Measurements from ENCODE around the gene PITPNB.

PITPNB gene

GRCh38 chr22:27880778-27881394 lies 38.2 kb downstream of the PITPNB start:
- peak; percentile 51 for DNase-seq (ENCODE audit: low spot score)

- DNase-seq (ENCODE audit: low spot score) = no peak
These were observed 39.1 kb downstream of the PITPNB start for GRCh38 chr22:27879923-27880322.

- DNase-seq (ENCODE audit: low spot score) = no peak
These were observed 40.5 kb downstream of the PITPNB start for GRCh38 chr22:27878541-27878940.

GRCh38 chr22:27877501-27877900 lies 41.6 kb downstream of the PITPNB start:
- no peak for DNase-seq (ENCODE audit: low spot score)

GRCh38 chr22:27876684-27877083 lies 42.4 kb downstream of the PITPNB start:
- no peak for DNase-seq (ENCODE audit: low spot score)

GRCh38 chr22:27875951-27876350 lies 43.1 kb downstream of the PITPNB start:
- DNase-seq (ENCODE audit: low spot score) = no peak

- DNase-seq (ENCODE audit: low spot score) = no peak
These were observed 44.3 kb downstream of the PITPNB start for GRCh38 chr22:27874764-27875163.

GRCh38 chr22:27874185-27874584 lies 44.9 kb downstream of the PITPNB start:
- DNase-seq (ENCODE audit: low spot score) = no peak

- DNase-seq (ENCODE audit: low spot score) = no peak
These were observed 45.6 kb downstream of the PITPNB start for GRCh38 chr22:27873472-27873871.

GRCh38 chr22:27872488-27872887 lies 46.6 kb downstream of the PITPNB start:
- DNase-seq (ENCODE audit: low spot score) = no peak

GRCh38 chr22:27871306-27872014 lies 47.6 kb downstream of the PITPNB start:
- DNase-seq (ENCODE audit: low spot score) = no peak

- no peak for DNase-seq (ENCODE audit: low spot score)
These were observed 48.5 kb downstream of the PITPNB start for GRCh38 chr22:27870234-27871191.

- DNase-seq (ENCODE audit: low spot score) = no peak
These were observed 50.2 kb downstream of the PITPNB start for GRCh38 chr22:27868732-27869282.

- DNase-seq (ENCODE audit: low spot score) = no peak
These were observed 50.9 kb downstream of the PITPNB start for GRCh38 chr22:27867953-27868731.

GRCh38 chr22:27867085-27867952 lies 51.7 kb downstream of the PITPNB start:
- no peak for DNase-seq (ENCODE audit: low spot score)

- no peak for DNase-seq (ENCODE audit: low spot score)
These were observed 52.6 kb downstream of the PITPNB start for GRCh38 chr22:27866135-27867084.

- no peak for DNase-seq (ENCODE audit: low spot score)
These were observed 53.6 kb downstream of the PITPNB start for GRCh38 chr22:27865496-27865895.

GRCh38 chr22:27863556-27863955 lies 55.5 kb downstream of the PITPNB start:
- DNase-seq (ENCODE audit: low spot score) = no peak

- DNase-seq (ENCODE audit: low spot score) = no peak
These were observed 56.1 kb downstream of the PITPNB start for GRCh38 chr22:27863001-27863400.
